Activated naive CD8-positive, alpha-beta T cell (primary cell): ENCODE measurements around the gene MAP3K7.

Experiments used
- H3K27ac Mint-ChIP-seq: one replicate; pipeline ENCODE4 v1.8.0; 2021; ENCODE audit warnings: mixed read lengths
- H3K27me3 Mint-ChIP-seq: one replicate; pipeline ENCODE4 v1.8.0; 2021; ENCODE audit warnings: mixed read lengths
- H3K36me3 Mint-ChIP-seq: one replicate; pipeline ENCODE4 v1.8.0; 2021; ENCODE audit warnings: mixed read lengths
- H3K4me1 Mint-ChIP-seq: one replicate; pipeline ENCODE4 v1.8.0; 2021; ENCODE audit warnings: low read depth, mixed read lengths
- H3K4me3 Mint-ChIP-seq: one replicate; pipeline ENCODE4 v1.8.0; 2021; ENCODE audit warnings: mild to moderate bottlenecking, mixed read lengths
- H3K9me3 Mint-ChIP-seq: one replicate; pipeline ENCODE4 v1.8.0; 2021; ENCODE audit warnings: low read depth, mixed read lengths

Gene MAP3K7

DNA sequence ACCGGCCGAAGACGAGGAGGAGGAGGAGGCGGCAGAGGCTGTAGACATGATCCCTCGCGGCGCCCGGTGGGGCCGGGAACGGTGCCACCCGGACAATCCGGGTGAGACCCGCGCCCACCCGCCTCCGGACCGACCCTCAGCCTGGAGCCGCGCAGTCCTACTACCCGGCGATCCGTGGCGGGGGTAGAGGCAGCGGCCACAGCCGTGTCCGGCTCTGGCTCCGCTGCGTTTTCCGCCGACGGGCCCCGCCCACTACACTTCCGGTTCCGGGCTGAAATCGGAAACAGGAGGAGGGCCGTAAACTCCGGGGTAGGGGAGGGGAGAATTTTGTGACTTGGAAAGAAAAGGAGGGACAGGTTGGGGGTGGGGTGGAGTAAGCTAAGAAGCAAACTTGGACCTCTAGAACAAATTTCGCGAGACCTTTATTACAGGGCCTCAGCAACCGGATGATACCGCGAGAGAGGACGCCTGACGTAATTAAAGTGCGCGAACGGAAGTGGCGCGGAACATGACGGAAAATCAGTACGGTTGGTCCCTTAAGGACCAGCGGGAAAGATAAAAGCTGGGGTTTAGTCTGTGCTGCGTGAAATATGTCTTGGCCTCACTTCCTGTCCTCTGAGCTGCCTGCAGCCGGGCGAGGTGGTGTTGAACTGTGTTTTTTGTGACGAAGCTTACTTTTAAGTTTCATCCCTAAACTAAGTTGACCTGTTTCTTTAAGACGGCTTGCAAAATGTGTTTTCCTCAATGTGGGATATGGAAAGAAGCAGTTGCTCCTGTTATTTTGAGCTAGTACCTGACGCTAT, at the start of gene MAP3K7:
MAP3K7 (minus strand) TSS at position 237 of the 803 bp plus-strand sequence; CDS start at position 48, 189 bp downstream.
- no peaks in the 10 kb centered on the region for H3K9me3 Mint-ChIP-seq
- peaks cover 40% of the 10 kb centered on the region for H3K4me1 Mint-ChIP-seq
- no peaks in the 10 kb centered on the region for H3K36me3 Mint-ChIP-seq
- H3K4me3 Mint-ChIP-seq, result peak within 1 kb of the TSS; percentile 98
- peak within 1 kb of the TSS; percentile 99 for H3K27ac Mint-ChIP-seq
- peaks cover 7% of the 10 kb centered on the region for H3K27me3 Mint-ChIP-seq

GRCh38 chr6:90631046-90631445, 44.2 kb upstream of the MAP3K7 start:
- H3K9me3 Mint-ChIP-seq, result peaks cover under 1% of the 10 kb centered on the region

GRCh38 chr6:90621581-90621980, 34.7 kb upstream of the MAP3K7 start:
- Mint-ChIP-seq H3K27ac (no peak overlapping the region), H3K27me3 (peaks cover 49% of the 10 kb centered on the region), H3K4me3 (no peak overlapping the region)

More at GRCh38 chr6:90631046-90631445, 44.2 kb upstream of the MAP3K7 start:
- no peak overlapping the region for H3K27ac Mint-ChIP-seq
- no peaks in the 10 kb centered on the region for H3K4me1 Mint-ChIP-seq
- no peaks in the 10 kb centered on the region for H3K36me3 Mint-ChIP-seq
- H3K4me3 Mint-ChIP-seq, result no peak overlapping the region
- peaks cover 14% of the 10 kb centered on the region for H3K27me3 Mint-ChIP-seq

DNA sequence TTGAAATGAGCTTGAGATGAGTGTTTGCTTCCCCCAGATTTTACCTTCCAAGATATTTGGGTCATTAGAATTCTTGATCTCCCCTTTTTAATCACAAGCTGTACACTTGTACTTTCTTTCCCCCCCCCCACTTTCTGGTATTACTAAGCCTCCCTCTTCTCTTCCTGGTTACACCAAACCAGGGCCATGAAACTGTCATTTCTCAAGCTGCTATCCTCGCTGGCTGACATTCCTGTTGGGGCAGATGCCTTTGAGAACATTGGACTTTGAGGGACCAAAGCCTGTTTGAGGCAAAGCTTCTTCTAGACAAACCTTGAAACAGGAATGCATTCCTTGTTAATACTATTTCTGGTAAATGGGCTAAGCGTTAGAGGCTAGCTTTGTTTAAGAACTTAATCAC, 32.3 kb upstream of the MAP3K7 start:
- H3K36me3 Mint-ChIP-seq, result peaks cover under 1% of the 10 kb centered on the region

More at GRCh38 chr6:90621581-90621980, 34.7 kb upstream of the MAP3K7 start:
- no peaks in the 10 kb centered on the region for H3K4me1 Mint-ChIP-seq
- peaks cover 14% of the 10 kb centered on the region for H3K9me3 Mint-ChIP-seq
- peaks cover 3% of the 10 kb centered on the region for H3K36me3 Mint-ChIP-seq

GRCh38 chr6:90612313-90612680, 25.4 kb upstream of the MAP3K7 start:
- Mint-ChIP-seq H3K27ac (no peak overlapping the region), H3K27me3 (peaks cover 48% of the 10 kb centered on the region), H3K4me1 (peaks cover 14% of the 10 kb centered on the region), H3K9me3 (no peaks in the 10 kb centered on the region), H3K4me3 (peak overlapping the region; percentile 65), H3K36me3 (no peaks in the 10 kb centered on the region)

More for the DNA sequence above, 32.3 kb upstream of the MAP3K7 start:
- Mint-ChIP-seq H3K4me3 (no peak overlapping the region), H3K27me3 (peaks cover 54% of the 10 kb centered on the region), H3K4me1 (no peaks in the 10 kb centered on the region), H3K9me3 (peaks cover 1% of the 10 kb centered on the region), H3K27ac (no peak overlapping the region)

GRCh38 chr6:90611543-90612312, 24.9 kb upstream of the MAP3K7 start:
- Mint-ChIP-seq H3K9me3 (no peaks in the 10 kb centered on the region), H3K36me3 (no peaks in the 10 kb centered on the region), H3K27me3 (peaks cover 46% of the 10 kb centered on the region), H3K4me1 (peaks cover 14% of the 10 kb centered on the region), H3K4me3 (peak overlapping the region; percentile 92), H3K27ac (peak overlapping the region; percentile 59)

DNA sequence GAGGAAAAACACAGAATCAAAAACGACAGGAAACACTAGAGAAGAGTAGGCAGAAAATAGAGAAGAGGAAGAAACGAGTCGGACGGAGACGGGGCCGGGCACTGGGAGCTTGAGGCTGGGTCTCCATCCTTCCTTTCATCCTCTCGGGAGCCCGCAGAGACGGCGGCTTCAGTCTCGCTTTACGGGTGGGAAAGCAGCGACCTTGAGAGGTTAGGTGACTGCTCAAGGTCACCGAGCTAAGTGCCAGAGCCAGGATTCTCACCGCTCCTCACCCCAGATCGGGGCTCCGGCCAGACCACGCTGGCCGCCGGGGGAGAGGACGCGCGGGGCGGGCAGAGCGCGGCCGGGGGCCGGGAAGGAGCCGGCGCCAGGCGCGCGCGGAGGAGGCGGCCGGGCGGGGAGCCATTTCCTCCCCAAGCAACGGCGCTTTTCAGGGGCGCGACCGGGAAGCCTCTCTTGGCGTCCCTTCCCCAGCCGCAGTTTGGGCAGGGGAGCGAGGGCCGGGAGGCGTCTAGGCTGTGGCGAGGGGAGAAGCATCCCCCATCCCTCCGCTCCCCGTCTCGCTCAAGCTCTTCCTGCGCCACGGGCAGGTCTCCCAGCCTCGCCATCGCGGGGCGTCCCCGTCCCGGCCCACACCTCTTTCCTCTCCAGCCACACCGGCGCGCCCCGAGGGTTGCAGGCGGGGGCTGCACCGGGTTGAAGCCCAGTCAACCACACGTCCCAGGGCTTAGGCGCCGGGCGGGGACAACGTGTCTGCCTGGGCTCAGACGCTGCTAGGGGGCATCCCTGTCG, 24.1 kb upstream of the MAP3K7 start:
- peak overlapping the region; percentile 59 for H3K27ac Mint-ChIP-seq
- peaks cover 14% of the 10 kb centered on the region for H3K4me1 Mint-ChIP-seq
- H3K27me3 Mint-ChIP-seq, result peaks cover 41% of the 10 kb centered on the region
- no peaks in the 10 kb centered on the region for H3K36me3 Mint-ChIP-seq
- H3K9me3 Mint-ChIP-seq, result no peaks in the 10 kb centered on the region
- H3K4me3 Mint-ChIP-seq, result peak overlapping the region; percentile 92

GRCh38 chr6:90610301-90610750, 23.5 kb upstream of the MAP3K7 start:
- Mint-ChIP-seq H3K27me3 (peaks cover 36% of the 10 kb centered on the region), H3K9me3 (no peaks in the 10 kb centered on the region), H3K4me3 (peak overlapping the region; percentile 92), H3K4me1 (peaks cover 14% of the 10 kb centered on the region), H3K36me3 (no peaks in the 10 kb centered on the region), H3K27ac (peak overlapping the region; percentile 50)

GRCh38 chr6:90605749-90606340, 19.0 kb upstream of the MAP3K7 start:
- peaks cover 24% of the 10 kb centered on the region for H3K27me3 Mint-ChIP-seq
- H3K4me1 Mint-ChIP-seq, result peaks cover 7% of the 10 kb centered on the region
- H3K36me3 Mint-ChIP-seq, result no peaks in the 10 kb centered on the region
- H3K4me3 Mint-ChIP-seq, result no peak overlapping the region
- no peak overlapping the region for H3K27ac Mint-ChIP-seq
- no peaks in the 10 kb centered on the region for H3K9me3 Mint-ChIP-seq

DNA sequence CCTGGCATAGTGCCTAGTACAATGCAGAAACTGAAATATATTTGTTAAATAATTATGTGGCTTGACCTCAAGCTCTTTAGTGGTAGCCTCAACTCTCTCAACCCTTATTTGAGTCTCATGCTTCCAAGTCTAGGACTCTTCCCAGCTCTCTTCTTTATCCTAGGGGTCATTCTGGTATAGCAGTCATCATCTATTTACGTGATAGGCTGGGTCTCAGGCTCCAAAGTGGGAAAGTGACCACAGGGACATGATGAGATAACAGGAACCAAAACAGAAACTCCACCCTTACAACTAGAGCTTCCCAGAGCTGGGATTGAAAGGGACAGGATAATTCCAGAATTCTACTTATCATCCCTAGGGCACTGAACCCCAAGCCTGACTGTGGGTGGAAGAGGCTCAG, 17.7 kb upstream of the MAP3K7 start:
- no peaks in the 10 kb centered on the region for H3K36me3 Mint-ChIP-seq
- no peak overlapping the region for H3K27ac Mint-ChIP-seq
- H3K9me3 Mint-ChIP-seq, result no peaks in the 10 kb centered on the region
- H3K4me3 Mint-ChIP-seq, result no peak overlapping the region
- peaks cover 15% of the 10 kb centered on the region for H3K27me3 Mint-ChIP-seq
- H3K4me1 Mint-ChIP-seq, result no peaks in the 10 kb centered on the region

- Mint-ChIP-seq H3K27ac (no peak overlapping the region), H3K27me3 (peaks cover 25% of the 10 kb centered on the region), H3K9me3 (no peaks in the 10 kb centered on the region), H3K4me3 (no peak overlapping the region), H3K4me1 (no peaks in the 10 kb centered on the region), H3K36me3 (no peaks in the 10 kb centered on the region)
Observed at GRCh38 chr6:90599151-90599550, 12.3 kb upstream of the MAP3K7 start.

DNA sequence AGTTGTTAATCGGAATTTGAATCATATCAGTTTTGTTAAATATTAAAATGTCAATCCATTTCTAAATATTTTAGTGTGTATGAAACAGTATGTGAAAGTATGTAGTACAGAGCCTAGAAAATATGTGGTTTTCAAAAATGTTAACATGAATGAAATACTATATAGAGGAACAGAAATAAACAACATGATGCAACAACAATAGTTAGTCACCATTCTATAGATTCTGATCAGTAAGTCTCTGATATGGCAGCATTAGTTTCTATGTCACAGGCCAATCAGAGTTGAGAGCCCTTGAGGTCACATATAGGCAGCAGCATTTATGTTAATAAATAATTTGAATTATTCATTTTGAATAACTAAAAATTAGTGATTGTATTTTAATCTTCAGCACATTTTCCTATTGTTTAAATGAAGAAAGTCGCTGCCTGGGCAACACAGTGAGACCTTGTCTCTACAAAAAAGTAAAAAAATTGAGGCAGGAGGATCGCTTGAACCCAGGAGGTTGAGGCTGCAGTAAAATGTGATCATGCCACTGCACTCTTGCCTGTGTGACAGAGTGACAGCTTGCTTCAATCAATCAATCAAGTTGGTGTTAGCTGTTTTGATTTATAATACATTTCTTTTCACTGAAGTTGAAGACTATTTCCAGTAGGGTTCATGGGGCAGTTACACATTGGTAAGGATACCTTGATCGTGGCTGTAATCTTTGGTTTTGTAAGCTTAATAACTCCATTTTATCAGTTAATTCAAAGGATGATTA, 11.5 kb upstream of the MAP3K7 start:
- no peaks in the 10 kb centered on the region for H3K36me3 Mint-ChIP-seq
- H3K4me3 Mint-ChIP-seq, result no peak overlapping the region
- H3K4me1 Mint-ChIP-seq, result no peaks in the 10 kb centered on the region
- no peaks in the 10 kb centered on the region for H3K9me3 Mint-ChIP-seq
- H3K27ac Mint-ChIP-seq, result no peak overlapping the region
- H3K27me3 Mint-ChIP-seq, result peaks cover 26% of the 10 kb centered on the region

DNA sequence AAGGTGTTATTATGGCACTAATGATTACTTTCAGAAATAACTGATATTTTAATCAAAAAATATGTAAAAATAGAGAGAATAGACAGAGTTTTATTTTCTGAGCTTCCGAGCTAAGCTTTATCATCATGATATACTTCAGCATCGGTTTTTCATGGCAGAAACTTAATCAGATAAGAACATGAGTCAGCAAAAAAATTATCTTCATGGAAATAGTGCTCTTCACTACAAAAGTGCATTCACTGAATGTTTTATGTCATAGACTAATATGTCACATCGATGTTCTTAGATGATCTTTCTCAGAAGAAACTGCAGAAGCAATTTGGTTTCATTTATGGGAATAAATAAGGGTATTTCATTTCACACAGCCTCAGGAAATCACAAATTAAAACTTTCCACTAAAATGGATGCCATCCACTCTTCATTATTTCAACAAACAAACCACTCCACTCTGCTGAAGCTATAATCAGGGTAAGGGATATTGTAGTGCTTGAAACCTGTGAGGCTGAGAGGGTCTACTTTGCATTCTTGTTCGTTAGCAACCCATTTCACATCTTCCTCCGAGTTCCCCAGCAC, 10.2 kb upstream of the MAP3K7 start:
- Mint-ChIP-seq H3K36me3 (no peaks in the 10 kb centered on the region), H3K4me1 (no peaks in the 10 kb centered on the region), H3K4me3 (no peak overlapping the region), H3K9me3 (no peaks in the 10 kb centered on the region), H3K27me3 (peaks cover 26% of the 10 kb centered on the region), H3K27ac (no peak overlapping the region)
